ENCODE measurements around the gene RBM38. TPM values are rescaled to one million over a fixed set of nuclear protein-coding genes. Genes with fewer than 3 reads are reported as not detected.

RBM38 gene
- total and polyA plus RNA-seq, 9 donors: 6.3 to 77.6 (median 36.6) TPM

DNA sequence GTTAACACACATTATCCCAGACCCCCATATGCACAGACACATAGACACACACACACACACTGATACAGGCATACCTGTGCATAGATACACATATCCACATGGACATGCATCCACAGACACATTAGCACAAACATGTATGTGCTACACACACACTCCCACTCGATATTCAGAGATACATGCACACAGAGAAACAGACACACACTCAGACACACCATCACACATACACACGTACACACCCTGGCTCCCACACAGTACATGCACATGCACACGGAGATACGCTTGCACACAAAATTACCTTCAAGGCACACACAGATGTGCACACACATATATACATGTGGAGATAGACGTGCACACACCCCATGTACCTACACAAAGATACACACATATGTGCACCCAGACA, 19.7 kb downstream of the RBM38 start:
- intact Hi-C loops (cut with DNase I): no loop called here
- Histone ChIP-seq H3K9me3 (no peaks in the 10 kb centered on the region), H3K4me1 (ENCODE audit: insufficient read depth) (peaks cover 15% of the 10 kb centered on the region), H3K27ac (no peak overlapping the region), H3K27me3 (no peaks in the 10 kb centered on the region), H3K4me3 (no peak overlapping the region), H3K36me3 (no peaks in the 10 kb centered on the region)
- DNase-seq: no peak
- no peak for TF ChIP-seq POLR2A (IDR thresholded peaks at IDR 0.05)
- TF ChIP-seq EP300 (IDR thresholded peaks at IDR 0.05): no peak
- 89 to 91% (median 89%) methylated on average over 5 of the region's 5 CpGs for WGBS, 3 donors

DNA sequence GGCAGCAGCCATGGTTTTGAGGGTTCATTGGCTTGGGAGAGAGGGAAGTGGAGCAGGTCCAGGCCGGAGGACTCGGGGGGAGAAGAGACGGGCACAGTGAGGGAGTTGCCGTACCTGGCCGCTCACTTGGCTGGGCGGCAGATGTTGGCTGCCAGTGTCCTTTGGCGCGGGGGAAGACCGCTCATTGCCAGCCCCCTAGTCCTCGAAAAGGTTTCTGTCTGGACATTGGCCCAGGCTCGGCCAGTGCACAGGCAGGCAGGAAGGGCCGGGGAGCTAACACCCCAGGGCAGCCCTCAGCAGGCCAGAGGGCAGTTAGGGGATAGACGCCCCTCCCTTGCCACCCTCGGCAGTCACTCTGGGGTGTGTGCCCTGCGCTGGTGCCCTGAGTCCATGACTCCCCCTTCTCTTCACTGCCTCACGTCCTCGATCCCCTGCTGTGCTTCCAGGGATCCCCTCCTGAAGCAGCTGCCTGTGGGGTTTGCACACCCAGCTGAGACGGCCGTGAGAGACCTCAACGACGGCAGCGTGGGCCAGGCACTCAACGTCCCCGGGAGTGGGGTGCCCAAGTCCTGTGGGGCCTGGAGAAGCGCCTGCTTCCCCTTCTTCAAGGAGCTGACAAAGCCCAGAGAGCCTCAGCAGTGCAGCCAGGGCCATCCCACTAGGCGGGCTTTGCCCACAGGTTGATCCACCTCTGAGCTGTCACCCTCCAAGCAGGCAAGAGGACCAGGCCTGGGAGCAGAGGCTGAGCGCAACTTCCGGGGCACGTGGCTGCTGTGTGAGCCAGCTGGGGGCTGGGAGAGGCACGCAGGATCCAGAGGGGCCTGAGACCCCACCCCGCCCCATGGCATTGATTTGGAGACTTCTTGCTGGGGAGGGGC, 20.4 kb downstream of the RBM38 start:
- no peak overlapping the region for H3K4me3 ChIP-seq
- peaks cover 17% of the 10 kb centered on the region for H3K4me1 ChIP-seq (ENCODE audit: insufficient read depth)
- H3K27me3 ChIP-seq: no peaks in the 10 kb centered on the region
- H3K27ac ChIP-seq: no peak overlapping the region
- DNase-seq: no peak
- 82 to 87% (median 86%) methylated on average over 30 to 31 of the region's 31 CpGs for WGBS, 3 donors
- TF ChIP-seq POLR2A (IDR thresholded peaks at IDR 0.05): no peak
- TF ChIP-seq, protein P1, sequence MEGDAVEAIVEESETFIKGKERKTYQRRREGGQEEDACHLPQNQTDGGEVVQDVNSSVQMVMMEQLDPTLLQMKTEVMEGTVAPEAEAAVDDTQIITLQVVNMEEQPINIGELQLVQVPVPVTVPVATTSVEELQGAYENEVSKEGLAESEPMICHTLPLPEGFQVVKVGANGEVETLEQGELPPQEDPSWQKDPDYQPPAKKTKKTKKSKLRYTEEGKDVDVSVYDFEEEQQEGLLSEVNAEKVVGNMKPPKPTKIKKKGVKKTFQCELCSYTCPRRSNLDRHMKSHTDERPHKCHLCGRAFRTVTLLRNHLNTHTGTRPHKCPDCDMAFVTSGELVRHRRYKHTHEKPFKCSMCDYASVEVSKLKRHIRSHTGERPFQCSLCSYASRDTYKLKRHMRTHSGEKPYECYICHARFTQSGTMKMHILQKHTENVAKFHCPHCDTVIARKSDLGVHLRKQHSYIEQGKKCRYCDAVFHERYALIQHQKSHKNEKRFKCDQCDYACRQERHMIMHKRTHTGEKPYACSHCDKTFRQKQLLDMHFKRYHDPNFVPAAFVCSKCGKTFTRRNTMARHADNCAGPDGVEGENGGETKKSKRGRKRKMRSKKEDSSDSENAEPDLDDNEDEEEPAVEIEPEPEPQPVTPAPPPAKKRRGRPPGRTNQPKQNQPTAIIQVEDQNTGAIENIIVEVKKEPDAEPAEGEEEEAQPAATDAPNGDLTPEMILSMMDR (IDR thresholded peaks at IDR 0.05): no peak
- no peak for TF ChIP-seq EP300 (IDR thresholded peaks at IDR 0.05)
- no peaks in the 10 kb centered on the region for H3K36me3 ChIP-seq
- intact Hi-C loops (cut with DNase I): no loop called here
- no peaks in the 10 kb centered on the region for H3K9me3 ChIP-seq

DNA sequence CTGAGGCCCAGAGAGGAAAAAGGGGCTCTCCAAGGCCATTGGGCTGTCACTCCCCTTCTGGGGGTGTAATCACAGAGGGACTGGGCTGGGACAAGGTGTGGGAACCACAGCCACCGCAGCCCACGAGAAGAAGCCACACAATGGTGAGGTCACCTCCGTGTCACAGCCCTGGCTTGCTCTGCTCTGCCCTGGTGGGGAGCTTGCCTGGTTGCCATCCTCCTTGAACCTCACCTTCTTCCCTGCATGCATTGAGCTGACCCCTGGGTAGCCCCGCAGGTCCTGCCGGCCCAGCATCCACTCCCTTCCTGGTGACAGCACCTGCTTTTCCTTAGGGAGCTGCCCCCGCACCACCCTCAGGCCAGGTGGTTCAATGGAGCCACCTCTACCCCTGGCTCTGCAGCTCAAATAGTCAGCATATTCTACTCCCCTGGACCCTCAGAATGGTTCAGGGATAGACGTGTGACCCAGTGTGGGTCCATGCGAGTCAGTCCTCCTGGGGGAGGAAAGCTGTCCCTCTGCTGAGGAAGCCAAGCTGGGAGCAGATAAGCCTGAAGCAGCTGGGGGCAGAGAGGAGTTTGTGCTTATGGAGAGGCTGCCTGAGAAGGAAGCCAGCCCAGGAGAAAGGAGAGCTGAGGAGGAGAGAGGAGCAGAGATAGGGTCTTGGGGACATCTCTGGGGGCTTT, 21.3 kb downstream of the RBM38 start:
- no peak overlapping the region for H3K27ac ChIP-seq
- 57 to 63% (median 58%) methylated on average over 8 of the region's 8 CpGs for WGBS, 3 donors
- intact Hi-C loops (cut with DNase I): no loop called here

DNA sequence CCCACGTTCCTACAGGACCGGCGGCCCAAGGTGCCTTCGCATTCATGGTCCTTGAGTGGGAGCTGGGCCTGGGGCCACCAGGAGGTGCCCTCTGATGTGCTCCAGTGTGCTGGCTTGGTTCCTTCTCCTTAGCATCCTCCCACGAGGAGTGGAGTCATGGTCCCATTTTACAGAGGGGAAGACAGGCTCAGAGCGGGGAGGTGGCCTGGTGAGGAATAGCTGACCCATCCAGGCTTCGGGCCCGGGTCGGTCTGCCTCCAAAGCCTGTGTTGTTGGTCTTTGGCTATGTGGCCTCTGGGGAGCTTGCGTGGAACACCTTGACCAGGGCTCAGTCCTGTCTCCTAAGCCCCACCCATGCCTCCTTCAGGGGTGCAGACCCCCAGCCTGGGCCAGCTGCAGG, 22.8 kb downstream of the RBM38 start:
- no peak overlapping the region for H3K4me3 ChIP-seq
- 94 to 96% (median 95%) methylated on average over 9 to 10 of the region's 10 CpGs for WGBS, 3 donors
- H3K9me3 ChIP-seq: no peaks in the 10 kb centered on the region
- TF ChIP-seq, protein P1 (IDR thresholded peaks at IDR 0.05): no peak
- TF ChIP-seq POLR2A (IDR thresholded peaks at IDR 0.05): no peak
- TF ChIP-seq EP300 (IDR thresholded peaks at IDR 0.05): no peak
- no peak for DNase-seq
- H3K36me3 ChIP-seq: no peaks in the 10 kb centered on the region
- intact Hi-C loops (cut with DNase I): no loop called here
- H3K27ac ChIP-seq: no peak overlapping the region
- peaks cover 15% of the 10 kb centered on the region for H3K4me1 ChIP-seq (ENCODE audit: insufficient read depth)
- no peaks in the 10 kb centered on the region for H3K27me3 ChIP-seq

More for the DNA sequence above, 21.3 kb downstream of the RBM38 start:
- Histone ChIP-seq H3K27me3 (no peaks in the 10 kb centered on the region), H3K9me3 (no peaks in the 10 kb centered on the region), H3K4me3 (no peak overlapping the region), H3K36me3 (no peaks in the 10 kb centered on the region), H3K4me1 (ENCODE audit: insufficient read depth) (peaks cover 17% of the 10 kb centered on the region)
- TF ChIP-seq, protein P1 (IDR thresholded peaks at IDR 0.05): no peak
- TF ChIP-seq EP300 (IDR thresholded peaks at IDR 0.05) (no peak), POLR2A (IDR thresholded peaks at IDR 0.05) (no peak)
- no peak for DNase-seq
